AG20443 (cell line): ENCODE results near the gene PABPC1L2B.
"Not testable (repeated sequence)": the region's sequence is repeated elsewhere in the genome, so short reads cannot be mapped to it uniquely, and the experiment has no call there.

Experiments
- DNase-seq: peaks from one replicate; pipeline ENCODE4 v3.0.0; 2012; ENCODE audit warnings: low spot score, mixed read lengths

Gene PABPC1L2B

GRCh38 chrX:73002733-73003132 lies at the start of gene PABPC1L2B:
Gene PABPC1L2B, plus strand, starts transcription at chrX:73002939. Its CDS starts 704 bp downstream, at chrX:73003643.
- DNase-seq = not testable (repeated sequence)

GRCh38 chrX:72959971-72960370 lies 42.8 kb upstream of the PABPC1L2B start:
- not testable (repeated sequence) for DNase-seq

- not testable (repeated sequence) for DNase-seq
These were observed 30.9 kb upstream of the PABPC1L2B start for GRCh38 chrX:72971859-72972258.

- DNase-seq = not testable (repeated sequence)
These were observed 27.9 kb upstream of the PABPC1L2B start for GRCh38 chrX:72974885-72975284.

DNA sequence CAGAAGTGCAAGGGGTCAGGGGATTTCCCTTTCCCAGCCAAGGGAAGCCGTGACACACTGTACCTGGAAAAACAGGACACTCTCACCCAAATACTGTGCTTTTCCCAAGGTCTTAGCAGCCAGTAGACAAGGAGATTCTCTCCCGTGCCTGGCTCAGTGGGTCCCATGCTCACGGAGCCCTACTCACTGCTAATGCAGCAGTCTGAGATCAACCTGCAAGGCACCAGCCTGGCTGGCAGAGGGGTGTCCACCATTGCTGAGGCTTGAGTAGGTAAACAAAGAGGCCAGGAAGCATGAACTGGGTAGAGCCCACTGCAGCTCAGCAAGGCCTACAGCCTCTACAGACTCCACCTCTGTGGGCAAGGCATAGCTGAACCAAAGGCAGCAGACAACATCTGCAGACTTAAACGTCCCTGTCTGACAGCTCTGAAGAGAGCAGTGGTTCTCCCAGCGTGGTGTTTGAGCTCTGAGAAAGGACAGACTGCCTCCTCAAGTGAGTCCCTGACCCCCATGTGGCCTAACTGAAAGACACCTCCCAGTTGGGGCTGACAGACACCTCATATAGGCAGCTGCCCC lies 21.8 kb upstream of the PABPC1L2B start:
- DNase-seq = not testable (repeated sequence)

DNA sequence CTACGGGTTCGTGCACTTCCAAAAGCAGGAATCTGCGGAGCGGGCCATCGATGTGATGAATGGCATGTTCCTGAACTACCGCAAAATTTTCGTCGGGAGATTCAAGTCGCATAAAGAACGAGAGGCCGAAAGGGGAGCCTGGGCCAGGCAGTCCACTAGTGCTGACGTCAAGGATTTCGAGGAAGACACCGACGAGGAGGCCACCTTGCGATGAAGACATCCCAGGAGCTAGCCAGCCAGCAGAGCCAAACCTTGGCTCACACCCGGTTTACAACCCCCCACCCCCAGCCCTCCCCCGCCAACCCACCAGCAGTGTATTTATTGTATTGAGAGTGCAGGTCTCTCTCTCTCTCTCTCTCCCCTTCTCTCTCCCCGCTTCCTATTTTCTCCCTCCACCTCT lies 1.3 kb downstream of the PABPC1L2B start:
- DNase-seq = not testable (repeated sequence)

DNA sequence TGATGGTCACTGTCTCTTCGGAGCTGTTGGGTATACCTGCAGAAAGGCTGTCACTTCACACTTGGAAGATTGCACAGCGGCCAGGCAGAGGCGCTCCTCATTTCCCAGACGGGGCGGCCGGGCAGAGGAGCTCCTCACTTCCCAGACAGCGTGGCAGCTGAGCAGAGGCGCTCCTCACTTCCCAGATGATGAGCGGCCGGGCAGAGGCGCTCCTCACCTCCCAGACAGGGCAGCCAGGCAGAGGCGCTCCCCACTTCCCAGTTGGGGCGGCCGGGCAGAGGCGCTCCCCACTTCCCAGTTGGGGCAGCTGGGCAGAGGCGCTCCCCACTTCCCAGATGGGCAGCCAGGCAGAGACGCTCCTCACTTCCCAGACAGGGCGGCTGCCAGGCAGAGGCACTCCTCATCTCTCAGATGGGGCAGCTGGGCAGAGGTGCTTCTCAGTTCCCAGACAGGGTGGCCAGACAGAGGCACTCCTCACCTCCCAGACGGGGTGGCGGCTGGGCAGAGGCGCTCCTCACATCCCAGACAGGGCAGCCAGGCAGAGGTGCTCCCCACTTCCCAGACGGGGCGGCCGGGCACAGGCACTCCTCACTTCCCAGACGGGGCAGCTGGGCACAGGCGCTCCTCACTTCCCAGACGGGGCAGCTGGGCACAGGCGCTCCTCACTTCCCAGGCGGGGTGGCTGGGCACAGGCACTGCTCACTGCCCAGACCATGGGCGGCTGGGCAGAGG lies 18.8 kb downstream of the PABPC1L2B start:
- no peak for DNase-seq

DNA sequence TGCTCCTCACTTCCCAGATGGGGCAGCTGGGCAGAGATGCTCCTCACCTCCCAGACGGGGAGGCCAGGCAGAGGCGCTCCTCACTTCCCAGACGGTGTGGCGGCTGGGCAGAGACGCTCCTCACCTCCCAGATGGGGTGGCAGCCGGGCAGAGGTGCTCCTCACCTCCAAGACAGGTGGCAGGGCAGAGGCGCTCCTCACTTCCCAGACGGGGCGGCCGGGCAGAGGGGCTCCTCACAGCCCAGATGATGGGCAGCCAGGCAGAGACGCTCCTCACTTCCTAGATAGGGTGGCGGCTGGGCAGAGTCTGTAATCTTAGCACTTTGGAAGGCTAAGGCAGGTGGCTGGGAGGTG lies 19.3 kb downstream of the PABPC1L2B start:
- not testable (repeated sequence) for DNase-seq

DNA sequence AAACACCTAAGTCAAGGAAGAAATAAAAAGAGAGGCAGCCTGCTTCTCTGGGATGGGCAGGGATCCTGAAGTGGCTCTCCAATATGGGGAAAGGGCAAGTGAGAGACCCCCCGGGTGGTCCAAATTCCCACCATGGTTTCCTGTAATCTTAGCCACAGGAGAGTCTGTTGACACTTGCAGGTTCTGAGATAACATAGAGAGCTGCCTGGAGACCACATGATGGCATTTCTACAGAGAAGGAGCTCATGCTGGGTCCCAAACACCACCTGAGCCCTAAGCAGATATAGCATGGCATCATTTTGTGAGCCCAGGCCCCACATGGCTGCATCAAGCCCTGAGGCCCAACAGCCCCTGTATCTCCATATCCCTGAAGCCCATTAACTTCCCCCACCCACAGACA lies 26.1 kb downstream of the PABPC1L2B start:
- DNase-seq = no peak
